Caco-2 (cell line): Measurements from ENCODE around the gene TRAPPC3. TPM values are rescaled to one million over a fixed set of nuclear protein-coding genes. Genes with fewer than 3 reads are reported as not detected.

Experiments used
- BruUV-seq: library from RNA; stranded (reverse); fragments of 400-500 nt; replicated peaks from 2 replicates; lab custom pipeline; 2021; lab: Mats Ljungman, UMichigan
- CTCF ChIA-PET: fragments of 300-600 bp; sonication (Branson Sonifier 250); formaldehyde crosslinking; loops from one replicate; lab custom pipeline; 2022; ENCODE audit warnings: antibody characterized with exemption; lab: Charles Lee
- POLR2A ChIA-PET: fragments of 300-600 bp; sonication (Branson Sonifier 250); formaldehyde crosslinking; loops from one replicate; lab custom pipeline; 2022; ENCODE audit warnings: antibody characterized with exemption; lab: Charles Lee
- DNase-seq, 2 experiments: peaks; one replicate each; pipeline versions ENCODE4 v3.0.0 to v3.0.0-alpha.2; 2020 to 2022
- H3K27me3 ChIP-seq: replicated peaks from 2 replicates; pipeline ENCODE4 v1.6.0; 2011; ENCODE audit warnings: low read length; ENCODE audit not compliant: control insufficient read depth, insufficient read depth
- H3K36me3 ChIP-seq: 2 replicates; pipeline ENCODE4 v1.5.1; 2011; ENCODE audit warnings: low read length; ENCODE audit not compliant: control insufficient read depth, insufficient read depth
- H3K4me1 ChIP-seq: fragments of 250-450 bp; sonication (Bioruptor Pico); 2 replicates; pipeline ENCODE4 v1.5.1; 2020; ENCODE audit warnings: mild to moderate bottlenecking
- H3K4me3 ChIP-seq: 2 replicates; pipeline ENCODE4 v1.5.1; 2011; ENCODE audit warnings: low read depth, mild to moderate bottlenecking, control low read depth, low read length
- H3K9me3 ChIP-seq: fragments of 250-450 bp; sonication (Bioruptor Pico); 2 replicates; pipeline ENCODE4 v1.5.1; 2020; ENCODE audit warnings: mild to moderate bottlenecking, moderate library complexity
- H3K27ac Mint-ChIP-seq: one replicate; pipeline ENCODE4 v1.8.0; 2022; ENCODE audit warnings: mixed read lengths; ENCODE audit not compliant: unreplicated experiment
- H3K27me3 Mint-ChIP-seq: one replicate; pipeline ENCODE4 v1.8.0; 2022; ENCODE audit warnings: mixed read lengths; ENCODE audit not compliant: insufficient read depth, unreplicated experiment
- H3K36me3 Mint-ChIP-seq: one replicate; pipeline ENCODE4 v1.8.0; 2022; ENCODE audit warnings: mild to moderate bottlenecking, mixed read lengths; ENCODE audit not compliant: insufficient read depth, unreplicated experiment
- H3K4me1 Mint-ChIP-seq: one replicate; pipeline ENCODE4 v1.8.0; 2022; ENCODE audit warnings: low read depth, mixed read lengths; ENCODE audit not compliant: unreplicated experiment
- H3K4me3 Mint-ChIP-seq: one replicate; pipeline ENCODE4 v1.8.0; 2022; ENCODE audit warnings: mild to moderate bottlenecking, moderate library complexity, mixed read lengths; ENCODE audit not compliant: unreplicated experiment
- H3K9me3 Mint-ChIP-seq: one replicate; pipeline ENCODE4 v1.8.0; 2022; ENCODE audit warnings: mixed read lengths; ENCODE audit not compliant: unreplicated experiment
- CTCF ChIP-seq, 2 experiments: fragments of 200-600 bp in 1 of 2; IDR thresholded peaks; 1 replicate in 1 of 2; 2 replicates in 1 of 2; pipeline versions ENCODE4 v1.5.1 to v1.8.0; 2011 to 2022; ENCODE audit warnings: antibody characterized with exemption in 1 of 2, control low read depth in 1 of 2, inconsistent platforms in 1 of 2, low read depth in 1 of 2, low read length in 1 of 2, mild to moderate bottlenecking in 1 of 2, moderate library complexity in 1 of 2; ENCODE audit not compliant: insufficient read depth in 1 of 2, severe bottlenecking in 1 of 2, unreplicated experiment in 1 of 2
- intact Hi-C: fragments of 100-400 bp; cut with micrococcal nuclease; formaldehyde crosslinking; loops from one replicate; pipeline ENCODE4 v1.10.0; 2022; ENCODE audit not compliant: unreplicated experiment
- total RNA-seq: library from RNA; stranded (reverse); gene quantifications from 2 replicates; pipeline ENCODE4 v1.2.3, GENCODE V29; 2022

The TRAPPC3 gene
- total RNA-seq, 1 experiment from 2014 or later: 35.4 TPM

- Histone ChIP-seq H3K4me3 (no peak overlapping the region), H3K27me3 (no peaks in the 10 kb centered on the region), H3K4me1 (0 out of 2 replicates have a peak, but pooled peaks cover 3% of the 10 kb centered on the region), H3K9me3 (no peaks in the 10 kb centered on the region), H3K36me3 (no peaks in the 10 kb centered on the region)
- no peak overlapping the region for H3K4me3 Mint-ChIP-seq
- no peaks in the 10 kb centered on the region for H3K9me3 Mint-ChIP-seq
- H3K4me1 Mint-ChIP-seq: no peaks in the 10 kb centered on the region
- intact Hi-C loops: no loop called here
- no peaks in the 10 kb centered on the region for H3K36me3 Mint-ChIP-seq
- H3K27ac Mint-ChIP-seq: no peak overlapping the region
- BruUV-seq: no TSS peak
- peaks cover 3% of the 10 kb centered on the region for H3K27me3 Mint-ChIP-seq
- DNase-seq: no peak
- TF ChIP-seq CTCF (IDR thresholded peaks at IDR 0.05; ENCODE audit: insufficient read depth in 1 of 2, low read depth in 1 of 2, low read length in 1 of 2, severe bottlenecking in 1 of 2, unreplicated experiment in 1 of 2): no peak
- POLR2A ChIA-PET: no interaction called here
- CTCF ChIA-PET: no interaction called here
Observed at GRCh38 chr1:36126005-36126716, 23.1 kb downstream of the TRAPPC3 start.

- H3K27me3 ChIP-seq: no peaks in the 10 kb centered on the region
- ChIA-PET POLR2A (no interaction called here), CTCF (no interaction called here)
- peak within 1 kb of the TSS; percentile 55 for H3K4me3 Mint-ChIP-seq
- H3K36me3 ChIP-seq: no peaks in the 10 kb centered on the region
- H3K27ac Mint-ChIP-seq: no peak within 1 kb of the TSS
- no peak for TF ChIP-seq CTCF (IDR thresholded peaks at IDR 0.05; ENCODE audit: insufficient read depth in 1 of 2, low read depth in 1 of 2, low read length in 1 of 2, severe bottlenecking in 1 of 2, unreplicated experiment in 1 of 2)
- no peaks in the 10 kb centered on the region for H3K4me1 Mint-ChIP-seq
- no peaks in the 10 kb centered on the region for H3K9me3 Mint-ChIP-seq
- no peaks in the 10 kb centered on the region for H3K9me3 ChIP-seq
- BruUV-seq: no TSS peak
- peak within 1 kb of the TSS; percentile 25 for H3K4me3 ChIP-seq
- intact Hi-C loops: no loop called here
- peaks cover 3% of the 10 kb centered on the region for H3K27me3 Mint-ChIP-seq
- no peaks in the 10 kb centered on the region for H3K36me3 Mint-ChIP-seq
- 0 out of 2 replicates have a peak, but pooled peaks cover 3% of the 10 kb centered on the region for H3K4me1 ChIP-seq
- no peak for DNase-seq
Observed at GRCh38 chr1:36125129-36125991, 23.9 kb downstream of the TRAPPC3 start, which contains the start of gene COL8A2. Gene COL8A2, minus strand, starts transcription at chr1:36125222. Its CDS starts 24,980 bp downstream, at chr1:36100242.

GRCh38 chr1:36124404-36125128 lies 24.7 kb downstream of the TRAPPC3 start:
- Mint-ChIP-seq H3K27me3 (peaks cover 3% of the 10 kb centered on the region), H3K27ac (no peak overlapping the region), H3K4me1 (no peaks in the 10 kb centered on the region), H3K4me3 (peak overlapping the region; percentile 55), H3K9me3 (no peaks in the 10 kb centered on the region), H3K36me3 (no peaks in the 10 kb centered on the region)
- no peaks in the 10 kb centered on the region for H3K27me3 ChIP-seq
- H3K4me1 ChIP-seq: 0 out of 2 replicates have a peak, but pooled peaks cover 3% of the 10 kb centered on the region
- H3K4me3 ChIP-seq: no peak overlapping the region
- TF ChIP-seq CTCF (IDR thresholded peaks at IDR 0.05; ENCODE audit: insufficient read depth in 1 of 2, low read depth in 1 of 2, low read length in 1 of 2, severe bottlenecking in 1 of 2, unreplicated experiment in 1 of 2): no peak
- no TSS peak for BruUV-seq
- H3K36me3 ChIP-seq: no peaks in the 10 kb centered on the region
- no peaks in the 10 kb centered on the region for H3K9me3 ChIP-seq
- DNase-seq: no peak
- POLR2A ChIA-PET: no interaction called here
- intact Hi-C loops: no loop called here
- CTCF ChIA-PET: interaction anchor here (1.3 kb wide), 1 partner anchor 10 kb away, joined by 4 read pairs; no protein-coding TSS in a partner anchor
